Peyer's patch (tissue), 4 donors: ENCODE measurements around the gene KIAA0040.

ENCODE experiments used
- CTCF ChIP-seq, 6 experiments: fragments of 450-650 bp in 4 of 6; fragments of 200-600 bp in 2 of 6; sonication (generic) in 1 of 6; IDR thresholded peaks; one replicate each; pipeline ENCODE4 v1.5.1; 2017 to 2019; ENCODE audit warnings: antibody characterized with exemption in 6 of 6, mild to moderate bottlenecking in 3 of 6, moderate library complexity in 1 of 6
- POLR2A ChIP-seq, 2 donors: fragments of 450-650 bp; IDR thresholded peaks; one replicate each; pipeline ENCODE4 v1.5.1; 2017; ENCODE audit warnings: antibody characterized with exemption in 2 of 2, mild to moderate bottlenecking in 2 of 2, moderate library complexity in 2 of 2

- TF ChIP-seq CTCF (IDR thresholded peaks at IDR 0.05) (no peak), POLR2A (IDR thresholded peaks at IDR 0.05) (no peak)
Measured at GRCh38 chr1:175206687-175207086, 14.1 kb upstream of the KIAA0040 start.
